ENCODE results near the gene PBOV1.
A peak's percentile ranks its signal among the peaks of the same experiment; 100 is the strongest.

The PBOV1 gene

DNA sequence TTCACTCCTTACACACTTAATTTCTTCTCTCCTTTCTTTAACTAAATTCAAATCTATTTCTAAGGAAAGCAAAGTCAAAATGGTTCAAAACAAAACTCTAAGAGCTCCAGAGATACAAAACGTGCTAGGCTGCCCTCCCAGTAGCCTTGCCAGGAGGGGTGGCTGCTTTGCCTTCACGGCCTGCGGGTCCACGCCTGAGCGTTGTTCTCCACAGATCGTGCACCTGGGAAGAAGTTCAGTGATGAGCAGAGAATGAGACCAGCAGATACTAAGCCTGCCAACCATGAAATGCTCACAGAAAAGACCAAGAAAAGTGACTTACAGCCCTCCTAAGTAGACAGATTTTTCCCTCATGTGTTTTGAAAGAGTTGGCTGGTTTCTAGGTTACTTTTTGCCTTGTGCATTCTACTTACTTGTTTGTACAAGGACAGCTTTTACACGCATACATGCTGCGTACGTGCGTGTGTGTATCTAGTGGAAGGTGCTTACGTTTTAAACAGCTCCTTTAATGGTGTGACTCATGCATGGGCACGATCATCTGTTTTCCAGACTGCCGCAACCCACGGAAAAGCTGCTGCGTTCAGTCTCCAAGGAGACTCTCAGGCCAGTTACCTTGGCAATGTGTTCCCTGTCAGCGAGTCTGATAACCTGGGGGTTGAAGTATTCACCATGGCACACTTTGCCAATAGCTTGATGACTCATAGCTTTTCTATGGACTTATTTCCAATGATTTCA lies 32.4 kb upstream of the PBOV1 start:
- DNase-seq: peak; percentile 53 to 73
- H3K27ac ChIP-seq: peak overlapping the region; percentile 36 to 39

DNA sequence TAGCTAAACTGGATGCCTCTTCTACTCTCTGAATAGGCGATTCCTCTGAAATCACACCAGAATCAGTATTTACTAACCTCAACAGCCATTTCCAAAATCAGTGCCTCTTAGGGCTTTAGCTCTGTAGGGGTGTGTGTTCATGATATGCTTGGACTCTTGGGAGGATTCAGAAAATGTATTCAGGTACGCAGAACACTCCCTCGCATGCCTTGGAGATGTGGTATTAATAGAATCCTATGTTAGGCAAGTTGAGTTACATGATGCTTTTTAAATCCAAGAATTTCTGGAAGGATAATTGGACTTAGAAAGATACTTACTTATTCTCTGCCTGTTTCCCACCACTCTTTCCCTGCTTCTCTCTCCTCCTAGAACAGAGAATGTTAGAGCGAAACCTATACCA lies 31.8 kb upstream of the PBOV1 start:
- peak overlapping the region; percentile 36 to 39 for H3K27ac ChIP-seq

More for the DNA sequence above, 32.4 kb upstream of the PBOV1 start:
- Histone ChIP-seq H3K9me3 (no peaks in the 10 kb centered on the region), H3K4me3 (peak overlapping the region; percentile 5 to 25), H3K4me1 (peaks cover 0 to 9% (median 3%) of the 10 kb centered on the region in 4 donors), H3K27me3 (no peaks in the 10 kb centered on the region), H3K36me3 (no peaks in the 10 kb centered on the region)
- intact Hi-C loops (cut with DNase I; ENCODE audit: low total_unique reads): no loop called here
- TF ChIP-seq, protein P1, sequence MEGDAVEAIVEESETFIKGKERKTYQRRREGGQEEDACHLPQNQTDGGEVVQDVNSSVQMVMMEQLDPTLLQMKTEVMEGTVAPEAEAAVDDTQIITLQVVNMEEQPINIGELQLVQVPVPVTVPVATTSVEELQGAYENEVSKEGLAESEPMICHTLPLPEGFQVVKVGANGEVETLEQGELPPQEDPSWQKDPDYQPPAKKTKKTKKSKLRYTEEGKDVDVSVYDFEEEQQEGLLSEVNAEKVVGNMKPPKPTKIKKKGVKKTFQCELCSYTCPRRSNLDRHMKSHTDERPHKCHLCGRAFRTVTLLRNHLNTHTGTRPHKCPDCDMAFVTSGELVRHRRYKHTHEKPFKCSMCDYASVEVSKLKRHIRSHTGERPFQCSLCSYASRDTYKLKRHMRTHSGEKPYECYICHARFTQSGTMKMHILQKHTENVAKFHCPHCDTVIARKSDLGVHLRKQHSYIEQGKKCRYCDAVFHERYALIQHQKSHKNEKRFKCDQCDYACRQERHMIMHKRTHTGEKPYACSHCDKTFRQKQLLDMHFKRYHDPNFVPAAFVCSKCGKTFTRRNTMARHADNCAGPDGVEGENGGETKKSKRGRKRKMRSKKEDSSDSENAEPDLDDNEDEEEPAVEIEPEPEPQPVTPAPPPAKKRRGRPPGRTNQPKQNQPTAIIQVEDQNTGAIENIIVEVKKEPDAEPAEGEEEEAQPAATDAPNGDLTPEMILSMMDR (IDR thresholded peaks at IDR 0.05): no peak

DNA sequence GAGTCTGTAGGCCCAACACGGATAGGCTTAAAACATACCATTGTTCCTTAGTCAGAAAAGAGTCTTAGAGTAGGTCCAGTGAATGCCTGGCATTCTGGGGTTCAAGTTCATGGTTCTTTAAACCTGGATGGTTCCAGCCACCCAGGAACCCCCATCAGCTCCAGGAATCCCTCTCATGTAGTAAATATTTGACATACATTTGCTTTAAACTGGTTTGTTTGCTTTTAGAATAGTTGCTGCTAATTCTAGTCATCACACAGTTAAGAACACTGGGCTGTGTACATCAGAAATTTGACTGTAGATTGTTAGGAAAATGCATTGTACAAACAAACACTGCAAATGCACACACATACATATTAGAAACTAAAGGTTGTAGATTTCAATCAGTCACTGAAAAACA lies 30.6 kb upstream of the PBOV1 start:
- DNase-seq: no peak
- H3K27ac ChIP-seq: no peak overlapping the region
- TF ChIP-seq, protein P1 (IDR thresholded peaks at IDR 0.05): no peak

More for the DNA sequence above, 31.8 kb upstream of the PBOV1 start:
- no peaks in the 10 kb centered on the region for H3K9me3 ChIP-seq
- H3K4me3 ChIP-seq: no peak overlapping the region
- TF ChIP-seq, protein P1 (IDR thresholded peaks at IDR 0.05): no peak
- intact Hi-C loops (cut with DNase I; ENCODE audit: low total_unique reads): no loop called here
- H3K36me3 ChIP-seq: no peaks in the 10 kb centered on the region
- H3K4me1 ChIP-seq: peaks cover 0 to 9% (median 3%) of the 10 kb centered on the region in 4 donors
- DNase-seq: no peak
- H3K27me3 ChIP-seq: no peaks in the 10 kb centered on the region

DNA sequence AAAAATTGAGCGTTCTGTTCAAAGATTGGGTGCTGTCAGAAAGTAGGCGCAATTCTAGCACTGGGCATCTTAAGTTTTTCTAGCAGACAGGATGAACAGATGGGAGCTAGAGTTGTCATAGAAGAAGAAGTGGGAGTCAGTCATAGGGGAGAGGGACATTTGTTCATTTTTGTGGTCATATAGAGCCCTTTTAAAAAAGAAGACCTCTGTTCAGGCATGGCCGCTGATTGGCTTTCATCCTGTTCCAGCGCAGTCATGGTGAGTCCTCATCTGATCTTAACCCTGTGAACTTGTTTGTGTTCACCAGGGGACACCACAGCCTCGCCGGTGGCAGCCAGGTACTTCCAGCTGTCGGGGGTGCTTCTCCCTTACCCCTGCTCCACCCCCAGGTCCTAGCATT lies 29.7 kb upstream of the PBOV1 start:
- Histone ChIP-seq H3K9me3 (no peaks in the 10 kb centered on the region), H3K36me3 (no peaks in the 10 kb centered on the region), H3K4me1 (peaks cover 0 to 9% (median 3%) of the 10 kb centered on the region in 4 donors), H3K27ac (no peak overlapping the region), H3K4me3 (no peak overlapping the region), H3K27me3 (no peaks in the 10 kb centered on the region)
- intact Hi-C loops (cut with DNase I; ENCODE audit: low total_unique reads): no loop called here
- no peak for DNase-seq
- TF ChIP-seq, protein P1 (IDR thresholded peaks at IDR 0.05): no peak

More for the DNA sequence above, 30.6 kb upstream of the PBOV1 start:
- peaks cover 0 to 9% (median 3%) of the 10 kb centered on the region in 4 donors for H3K4me1 ChIP-seq
- no peaks in the 10 kb centered on the region for H3K36me3 ChIP-seq
- no peak overlapping the region for H3K4me3 ChIP-seq
- intact Hi-C loops (cut with DNase I; ENCODE audit: low total_unique reads): no loop called here
- no peaks in the 10 kb centered on the region for H3K9me3 ChIP-seq
- no peaks in the 10 kb centered on the region for H3K27me3 ChIP-seq

DNA sequence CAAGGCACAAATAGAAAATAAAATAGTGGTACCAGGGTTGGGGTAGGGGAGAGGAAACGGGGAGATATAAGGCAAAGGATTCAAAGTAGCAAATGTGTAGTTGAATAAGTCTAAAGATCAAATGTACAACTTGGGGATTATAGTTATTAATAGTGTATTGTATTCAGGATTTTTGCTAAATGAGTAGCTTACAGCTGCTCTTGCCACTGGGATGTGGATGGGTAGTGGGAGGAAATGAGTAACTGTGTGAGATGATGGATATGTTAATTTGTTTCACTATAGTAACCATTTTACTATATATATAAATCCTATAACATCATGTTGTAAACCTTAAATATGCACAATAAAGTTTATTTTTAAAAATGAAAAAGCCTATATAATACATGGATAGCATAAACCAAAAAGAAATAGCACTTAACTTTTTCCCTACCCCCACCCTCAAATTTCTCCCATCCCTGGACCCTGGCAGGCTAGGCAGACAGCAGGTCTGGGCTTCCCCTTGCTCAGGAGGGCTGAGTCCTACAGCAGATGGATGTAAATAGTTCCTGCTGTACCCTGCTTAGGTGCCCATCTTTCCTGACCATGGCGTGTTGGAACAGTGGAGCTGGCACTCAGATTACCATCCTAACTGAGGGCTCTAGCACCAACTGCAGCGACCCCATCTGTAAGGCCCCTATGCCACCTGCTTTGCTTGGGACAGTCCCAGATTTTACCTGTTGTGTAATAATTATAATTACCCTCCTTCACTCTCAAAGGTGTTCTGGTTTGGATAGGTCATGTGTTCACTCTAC lies 28.6 kb upstream of the PBOV1 start:
- DNase-seq: no peak
- Histone ChIP-seq H3K27ac (no peak overlapping the region), H3K36me3 (no peaks in the 10 kb centered on the region), H3K4me1 (peaks cover 0 to 9% (median 3%) of the 10 kb centered on the region in 4 donors), H3K27me3 (no peaks in the 10 kb centered on the region), H3K4me3 (no peak overlapping the region), H3K9me3 (no peaks in the 10 kb centered on the region)
- TF ChIP-seq, protein P1 (IDR thresholded peaks at IDR 0.05): no peak
- intact Hi-C loops (cut with DNase I; ENCODE audit: low total_unique reads): no loop called here

All from tibial artery (tissue), 4 donors.